ENCODE measurements around the gene ERCC6L.
"Not testable (repeated sequence)": the region's sequence is repeated elsewhere in the genome, so short reads cannot be mapped to it uniquely, and the experiment has no call there.

Gene ERCC6L

DNA sequence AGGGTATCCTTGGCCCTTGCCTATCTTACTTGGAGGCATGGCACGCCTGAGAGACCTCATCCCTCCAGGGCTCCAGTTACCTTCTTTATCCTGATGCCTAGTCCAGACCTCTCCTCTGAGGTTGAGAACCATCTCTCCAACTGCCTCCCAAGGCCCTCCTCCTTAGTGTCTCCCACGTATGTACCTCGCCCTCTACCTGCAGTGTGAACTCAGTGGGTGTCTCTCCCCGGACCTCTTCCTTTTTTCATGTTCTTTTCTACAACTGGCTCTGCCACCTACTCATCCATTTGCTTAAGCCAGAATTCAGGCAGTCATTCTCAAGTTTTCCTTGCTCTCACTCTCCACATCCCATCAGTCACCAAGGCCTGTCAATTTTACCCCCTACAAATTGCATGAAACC, 21.6 kb upstream of the ERCC6L start:
- no peak overlapping the region for H3K4me3 Mint-ChIP-seq
- no peaks in the 10 kb centered on the region for H3K36me3 Mint-ChIP-seq (ENCODE audit: low read depth)
- no peak overlapping the region for H3K27ac Mint-ChIP-seq
- no peaks in the 10 kb centered on the region for H3K9me3 Mint-ChIP-seq
- H3K27me3 Mint-ChIP-seq, result peaks cover 12% of the 10 kb centered on the region
- H3K4me1 Mint-ChIP-seq (ENCODE audit: low read depth), result no peaks in the 10 kb centered on the region

DNA sequence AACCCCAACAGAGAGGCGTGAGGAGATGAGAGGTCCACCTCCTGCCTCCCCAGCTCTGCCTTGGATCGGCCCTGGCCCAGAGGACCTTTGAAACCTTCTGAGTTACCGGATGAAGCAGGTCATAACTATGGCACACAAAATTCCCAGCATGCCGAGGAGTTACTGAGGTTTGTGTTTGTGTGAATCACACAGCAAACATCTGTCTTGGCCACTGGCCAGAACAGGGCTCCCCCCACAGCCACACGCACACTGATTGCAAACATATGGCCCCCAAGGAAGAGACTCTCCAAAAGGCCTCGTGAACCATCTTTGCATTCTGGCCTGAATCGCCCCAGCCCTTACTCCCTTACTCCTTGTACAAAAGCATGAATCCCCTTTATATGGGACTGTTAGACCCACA, 19.3 kb upstream of the ERCC6L start:
- H3K4me3 Mint-ChIP-seq, result no peak overlapping the region
- no peaks in the 10 kb centered on the region for H3K36me3 Mint-ChIP-seq (ENCODE audit: low read depth)
- no peaks in the 10 kb centered on the region for H3K4me1 Mint-ChIP-seq (ENCODE audit: low read depth)
- no peak overlapping the region for H3K27ac Mint-ChIP-seq
- H3K27me3 Mint-ChIP-seq, result peaks cover 23% of the 10 kb centered on the region
- no peaks in the 10 kb centered on the region for H3K9me3 Mint-ChIP-seq

DNA sequence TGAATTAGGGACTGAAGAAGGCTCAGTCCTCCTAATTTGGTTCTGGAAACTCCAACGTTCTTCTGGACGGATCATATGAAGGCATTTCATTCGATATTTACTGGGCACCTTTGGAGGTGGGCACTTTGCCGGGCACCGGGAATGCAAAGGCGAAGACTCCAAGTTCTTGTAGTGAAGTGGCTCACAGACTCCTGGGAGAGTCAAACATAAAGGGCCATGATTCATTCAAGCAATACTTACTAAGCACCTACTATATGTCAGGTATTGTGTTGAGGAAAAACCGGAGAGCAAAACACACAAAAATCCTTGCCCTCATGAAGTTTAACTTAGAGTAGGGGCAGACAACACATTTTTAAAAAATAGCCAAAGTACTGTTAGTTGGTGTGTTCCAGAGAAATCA, 17.0 kb upstream of the ERCC6L start:
- Mint-ChIP-seq H3K36me3 (ENCODE audit: low read depth) (no peaks in the 10 kb centered on the region), H3K27ac (no peak overlapping the region), H3K27me3 (peaks cover 28% of the 10 kb centered on the region), H3K9me3 (no peaks in the 10 kb centered on the region), H3K4me1 (ENCODE audit: low read depth) (no peaks in the 10 kb centered on the region), H3K4me3 (no peak overlapping the region)

DNA sequence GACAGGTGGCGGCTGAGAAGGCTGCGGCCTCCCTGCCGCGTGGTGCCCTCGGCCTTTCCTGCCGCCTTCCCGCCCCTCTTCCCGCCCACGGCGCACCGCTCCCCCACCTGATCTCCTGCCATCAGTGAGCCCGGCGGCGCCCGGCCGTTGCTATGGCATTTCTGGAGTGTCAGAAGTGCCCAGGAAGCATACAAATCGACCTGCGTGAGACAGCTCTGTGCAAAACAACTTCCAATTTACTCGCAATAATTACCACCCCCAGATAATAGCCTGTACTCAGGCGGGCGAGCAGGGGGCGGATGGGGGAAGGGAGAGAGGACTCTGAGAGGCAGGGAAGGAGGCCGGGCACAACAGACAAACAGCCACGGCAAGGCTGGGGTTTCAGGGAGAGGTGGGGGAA, 16.6 kb upstream of the ERCC6L start:
- H3K4me3 Mint-ChIP-seq, result no peak overlapping the region
- no peaks in the 10 kb centered on the region for H3K9me3 Mint-ChIP-seq
- H3K36me3 Mint-ChIP-seq (ENCODE audit: low read depth), result no peaks in the 10 kb centered on the region
- H3K27ac Mint-ChIP-seq, result no peak overlapping the region
- H3K4me1 Mint-ChIP-seq (ENCODE audit: low read depth), result no peaks in the 10 kb centered on the region
- peaks cover 28% of the 10 kb centered on the region for H3K27me3 Mint-ChIP-seq

DNA sequence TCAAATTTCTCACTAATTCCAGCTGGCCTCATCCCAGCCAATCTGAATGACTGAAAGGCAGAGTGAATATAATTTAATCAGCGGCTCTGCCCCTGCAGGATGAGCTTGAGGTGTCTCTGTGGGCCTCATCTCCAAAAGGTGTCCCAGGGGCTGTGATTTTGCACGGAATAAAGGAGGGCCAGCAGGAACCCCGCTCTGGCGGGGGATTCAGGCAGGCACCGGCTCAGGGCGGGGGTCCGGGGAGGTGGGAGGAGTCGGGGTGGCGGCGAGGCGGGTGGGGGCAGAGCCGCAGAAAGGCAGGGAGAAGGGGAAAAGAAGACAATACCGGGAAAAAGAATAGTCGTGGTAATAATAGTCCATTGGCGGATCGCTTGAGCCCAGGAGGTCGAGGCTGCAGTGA, 16.0 kb upstream of the ERCC6L start:
- peaks cover 28% of the 10 kb centered on the region for H3K27me3 Mint-ChIP-seq
- no peaks in the 10 kb centered on the region for H3K9me3 Mint-ChIP-seq
- H3K27ac Mint-ChIP-seq, result no peak overlapping the region
- H3K4me1 Mint-ChIP-seq (ENCODE audit: low read depth), result no peaks in the 10 kb centered on the region
- no peak overlapping the region for H3K4me3 Mint-ChIP-seq
- H3K36me3 Mint-ChIP-seq (ENCODE audit: low read depth), result no peaks in the 10 kb centered on the region

DNA sequence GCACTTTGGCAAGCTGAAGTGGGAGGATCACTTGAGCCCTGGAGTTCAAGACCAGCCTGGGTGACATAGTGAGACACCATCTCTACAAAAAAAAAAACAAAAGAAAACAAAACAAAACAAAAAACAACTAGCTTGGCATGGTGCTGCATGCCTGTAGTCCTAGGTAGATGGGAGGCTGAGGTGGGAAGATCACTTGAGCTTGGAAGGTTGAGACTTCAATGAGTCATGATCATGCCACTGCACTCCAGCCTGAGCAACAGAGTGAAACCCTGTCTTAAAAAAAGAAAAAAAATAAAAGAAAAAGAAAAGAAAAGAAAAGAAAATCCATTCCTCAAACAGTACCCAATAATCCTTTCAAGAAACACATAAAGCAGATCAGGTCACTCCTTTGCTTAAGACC, 14.9 kb upstream of the ERCC6L start:
- H3K36me3 Mint-ChIP-seq (ENCODE audit: low read depth), result no peaks in the 10 kb centered on the region
- no peak overlapping the region for H3K27ac Mint-ChIP-seq

DNA sequence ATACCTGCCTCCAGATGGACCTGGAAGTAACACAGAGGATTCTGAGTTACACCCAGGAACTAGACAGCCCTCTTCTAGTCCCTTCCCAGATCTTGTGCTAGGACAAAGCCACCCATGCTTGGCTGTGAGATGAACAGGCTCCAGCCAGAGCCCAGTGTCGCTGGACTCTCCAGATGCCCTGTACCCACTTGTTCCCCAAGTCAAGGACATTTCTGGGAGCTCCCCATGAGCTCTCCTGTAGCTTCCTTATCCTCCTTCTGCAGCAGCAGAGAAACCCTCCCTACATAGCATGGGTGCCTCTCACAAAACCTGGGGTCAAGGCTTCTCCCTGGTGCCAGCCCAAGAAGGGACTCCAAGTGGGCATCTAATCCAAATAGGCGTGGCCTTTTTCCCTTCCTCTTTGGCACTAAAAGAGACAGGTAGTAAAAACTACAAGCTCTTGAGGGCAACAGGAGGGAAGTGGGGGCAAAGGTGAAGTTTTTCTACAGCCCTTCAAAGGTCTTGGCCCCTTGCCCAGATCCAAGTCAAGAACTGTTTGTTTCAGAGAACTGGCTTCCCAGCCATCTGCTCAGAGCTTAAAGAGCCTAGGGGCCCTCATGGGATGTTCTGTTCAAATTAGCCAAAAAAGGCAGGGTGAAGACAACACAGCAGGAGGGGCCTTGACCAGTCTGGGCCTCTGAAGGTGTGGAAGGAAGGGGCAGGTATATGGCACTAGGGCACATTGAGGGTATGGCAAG, 8.5 kb upstream of the ERCC6L start:
- Mint-ChIP-seq H3K4me1 (ENCODE audit: low read depth) (peaks cover 6% of the 10 kb centered on the region), H3K4me3 (no peak overlapping the region), H3K36me3 (ENCODE audit: low read depth) (no peaks in the 10 kb centered on the region), H3K9me3 (no peaks in the 10 kb centered on the region), H3K27ac (no peak overlapping the region), H3K27me3 (no peaks in the 10 kb centered on the region)

More for the DNA sequence above, 14.9 kb upstream of the ERCC6L start:
- no peak overlapping the region for H3K4me3 Mint-ChIP-seq
- H3K9me3 Mint-ChIP-seq, result no peaks in the 10 kb centered on the region
- peaks cover 28% of the 10 kb centered on the region for H3K27me3 Mint-ChIP-seq
- no peaks in the 10 kb centered on the region for H3K4me1 Mint-ChIP-seq (ENCODE audit: low read depth)

DNA sequence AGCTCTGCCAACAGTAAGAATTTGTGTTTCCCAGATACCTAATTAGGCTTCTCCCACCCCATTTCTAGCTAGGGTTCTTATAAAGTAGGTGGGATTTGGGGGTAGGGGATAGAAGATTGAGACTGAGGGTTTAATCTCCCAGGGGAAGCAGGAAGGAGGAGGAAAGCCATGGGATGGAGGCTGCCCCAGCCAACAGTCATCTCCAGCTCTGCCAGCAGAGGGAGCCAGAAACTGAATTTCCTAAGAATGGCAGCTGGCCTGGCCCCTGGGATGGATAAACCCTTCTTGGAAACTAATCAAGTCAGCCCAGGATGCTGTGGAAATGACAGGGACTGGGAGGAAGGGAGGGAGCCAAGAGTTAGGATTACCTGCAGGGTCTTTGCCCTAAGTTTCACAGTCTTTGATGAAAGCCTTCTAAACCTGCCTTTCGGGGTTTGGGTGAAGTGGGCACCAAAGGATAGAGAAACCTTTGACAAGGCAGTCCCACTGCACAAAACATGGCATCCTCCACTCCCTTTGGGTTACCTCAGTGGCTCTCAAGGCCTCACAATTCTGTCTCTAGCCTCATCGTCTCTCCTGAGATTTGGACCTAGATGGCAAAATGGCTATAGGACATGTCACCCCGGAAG, 6.7 kb upstream of the ERCC6L start:
- no peaks in the 10 kb centered on the region for H3K9me3 Mint-ChIP-seq
- H3K4me3 Mint-ChIP-seq, result no peak overlapping the region
- peaks cover 6% of the 10 kb centered on the region for H3K4me1 Mint-ChIP-seq (ENCODE audit: low read depth)
- H3K36me3 Mint-ChIP-seq (ENCODE audit: low read depth), result no peaks in the 10 kb centered on the region
- no peaks in the 10 kb centered on the region for H3K27me3 Mint-ChIP-seq
- H3K27ac Mint-ChIP-seq, result no peak overlapping the region

DNA sequence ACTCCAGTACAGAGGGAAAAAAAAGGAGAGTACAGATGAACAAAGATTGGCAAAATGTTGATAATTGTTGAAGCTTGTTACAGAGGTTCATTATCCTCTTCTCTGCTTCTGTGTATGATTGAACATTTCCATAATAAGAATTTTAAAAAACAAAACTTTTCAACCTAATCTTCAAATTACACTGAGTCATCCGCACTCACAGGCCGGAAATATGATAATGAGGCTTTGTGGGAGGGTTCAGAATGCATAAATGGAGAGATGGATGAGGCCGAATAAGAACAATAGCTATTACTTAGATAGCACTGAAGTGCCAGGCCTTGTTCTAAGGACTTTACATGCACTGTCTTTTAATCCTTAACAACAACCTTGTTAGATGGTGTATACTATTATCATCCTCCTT, 4.6 kb upstream of the ERCC6L start:
- Mint-ChIP-seq H3K36me3 (ENCODE audit: low read depth) (no peaks in the 10 kb centered on the region), H3K27ac (no peak overlapping the region), H3K9me3 (no peaks in the 10 kb centered on the region)

DNA sequence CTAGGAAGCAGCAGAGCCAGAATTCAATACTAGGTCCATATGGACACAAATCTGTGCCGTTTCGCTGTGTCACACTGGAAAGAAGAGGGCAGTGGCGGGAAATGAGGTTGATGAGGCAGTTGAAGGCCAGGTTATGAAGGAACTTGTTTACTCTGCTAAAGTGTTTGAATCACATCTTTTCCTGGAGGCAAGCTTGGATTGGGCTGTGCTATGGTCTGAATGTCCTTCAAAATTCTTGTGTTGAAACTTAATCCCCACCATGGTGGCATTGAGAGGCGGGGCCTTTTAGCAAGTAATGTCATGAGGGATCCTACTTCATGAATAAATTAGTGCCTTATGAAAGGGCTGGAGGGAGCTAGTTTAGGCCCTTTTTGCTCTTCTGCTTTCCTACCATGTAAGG, 2.1 kb upstream of the ERCC6L start:
- Mint-ChIP-seq H3K4me1 (ENCODE audit: low read depth) (peaks cover 18% of the 10 kb centered on the region), H3K36me3 (ENCODE audit: low read depth) (peaks cover 5% of the 10 kb centered on the region), H3K27me3 (no peaks in the 10 kb centered on the region), H3K4me3 (no peak overlapping the region), H3K9me3 (no peaks in the 10 kb centered on the region), H3K27ac (no peak overlapping the region)

More for the DNA sequence above, 4.6 kb upstream of the ERCC6L start:
- Mint-ChIP-seq H3K4me1 (ENCODE audit: low read depth) (peaks cover 10% of the 10 kb centered on the region), H3K27me3 (no peaks in the 10 kb centered on the region), H3K4me3 (no peak overlapping the region)

DNA sequence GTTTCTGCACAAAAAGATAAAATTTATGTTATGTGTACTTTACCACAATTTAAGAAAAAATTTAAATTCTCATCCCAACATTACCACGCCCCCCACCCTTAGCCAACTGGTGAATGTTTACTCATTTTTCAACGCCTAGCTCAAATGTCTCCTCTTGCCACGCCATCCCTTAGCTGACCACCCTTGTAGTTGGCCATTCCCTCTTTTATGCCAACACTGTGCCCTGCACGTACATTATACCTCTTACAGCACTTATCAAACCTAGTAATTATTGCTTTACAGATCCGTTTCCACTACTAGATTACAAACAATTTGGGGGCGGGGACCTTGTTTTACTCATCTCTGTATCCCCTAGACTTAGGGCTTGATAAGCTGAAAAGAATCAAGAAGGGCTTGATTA, 644 bp downstream of the ERCC6L start:
- H3K9me3 Mint-ChIP-seq, result no peaks in the 10 kb centered on the region
- H3K27me3 Mint-ChIP-seq, result no peaks in the 10 kb centered on the region
- peaks cover 12% of the 10 kb centered on the region for H3K4me1 Mint-ChIP-seq (ENCODE audit: low read depth)
- H3K4me3 Mint-ChIP-seq, result peak overlapping the region; percentile 85
- no peak overlapping the region for H3K27ac Mint-ChIP-seq
- H3K36me3 Mint-ChIP-seq (ENCODE audit: low read depth), result peaks cover 9% of the 10 kb centered on the region

DNA sequence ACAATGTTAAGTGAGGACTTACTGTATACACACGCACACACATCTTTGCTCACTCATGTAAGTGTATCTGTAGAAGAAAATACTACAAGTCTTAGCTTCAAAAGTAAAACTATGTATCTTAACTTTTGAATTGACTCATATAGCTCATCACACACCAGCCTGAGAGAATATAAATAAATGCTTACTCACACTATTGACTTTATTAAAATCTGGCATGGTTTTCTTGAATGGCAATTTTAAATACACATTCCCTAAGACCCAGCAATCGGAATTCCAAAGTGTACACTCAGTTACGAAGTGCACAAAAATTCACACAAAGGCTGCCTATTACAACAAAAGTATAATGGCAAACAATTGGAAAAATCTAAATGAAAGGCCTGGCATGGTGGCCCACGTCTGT, 2.0 kb downstream of the ERCC6L start:
- peaks cover 11% of the 10 kb centered on the region for H3K4me1 Mint-ChIP-seq (ENCODE audit: low read depth)
- H3K27ac Mint-ChIP-seq, result no peak overlapping the region
- no peak overlapping the region for H3K4me3 Mint-ChIP-seq
- peaks cover 9% of the 10 kb centered on the region for H3K36me3 Mint-ChIP-seq (ENCODE audit: low read depth)
- no peaks in the 10 kb centered on the region for H3K9me3 Mint-ChIP-seq
- no peaks in the 10 kb centered on the region for H3K27me3 Mint-ChIP-seq

DNA sequence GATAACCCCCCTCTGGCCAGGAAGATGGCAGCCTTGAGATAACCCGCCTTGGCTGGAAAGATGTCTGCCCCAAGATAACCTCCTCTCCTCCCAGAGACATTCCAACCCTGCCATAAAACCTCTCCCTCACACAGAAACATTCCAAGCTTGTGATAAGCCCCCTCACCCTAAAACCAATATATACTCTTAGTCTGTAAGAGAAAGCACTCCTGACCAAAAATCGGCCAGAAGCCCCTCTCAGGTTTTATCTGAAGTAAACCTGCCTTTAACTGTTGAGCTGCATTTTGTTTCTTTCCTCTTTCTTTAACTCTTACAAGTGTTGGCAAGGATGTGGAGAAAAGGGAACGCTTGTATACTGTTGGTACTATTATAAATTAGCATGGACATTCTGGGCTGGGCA, 8.5 kb downstream of the ERCC6L start:
- H3K27me3 Mint-ChIP-seq, result no peaks in the 10 kb centered on the region
- H3K4me3 Mint-ChIP-seq, result no peak overlapping the region
- no peaks in the 10 kb centered on the region for H3K4me1 Mint-ChIP-seq (ENCODE audit: low read depth)
- no peaks in the 10 kb centered on the region for H3K9me3 Mint-ChIP-seq
- no peak overlapping the region for H3K27ac Mint-ChIP-seq
- H3K36me3 Mint-ChIP-seq (ENCODE audit: low read depth), result peaks cover 14% of the 10 kb centered on the region

DNA sequence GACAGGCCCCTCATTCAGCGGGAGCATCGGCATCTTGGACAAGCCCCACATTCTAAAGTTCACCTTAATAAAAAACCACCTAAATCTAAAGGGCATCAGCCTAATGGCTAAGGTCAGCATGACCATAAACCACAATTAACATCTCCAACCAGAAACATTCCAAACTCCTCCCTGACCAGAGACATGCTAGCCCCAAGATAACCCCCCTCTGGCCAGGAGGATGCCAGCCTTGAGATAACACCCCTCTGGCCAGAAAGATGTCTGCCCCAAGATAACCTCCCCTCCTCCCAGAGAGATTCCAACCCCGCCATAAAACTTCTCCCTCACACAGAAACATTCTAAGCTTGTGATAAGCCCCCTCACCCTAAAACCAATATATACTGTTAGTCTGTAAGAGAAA, 18.5 kb downstream of the ERCC6L start:
- not testable (repeated sequence) for H3K27me3 Mint-ChIP-seq; H3K4me3 Mint-ChIP-seq; H3K9me3 Mint-ChIP-seq; H3K27ac Mint-ChIP-seq; H3K4me1 Mint-ChIP-seq (ENCODE audit: low read depth)
- H3K36me3 Mint-ChIP-seq (ENCODE audit: low read depth), result peaks cover 12% of the 10 kb centered on the region

DNA sequence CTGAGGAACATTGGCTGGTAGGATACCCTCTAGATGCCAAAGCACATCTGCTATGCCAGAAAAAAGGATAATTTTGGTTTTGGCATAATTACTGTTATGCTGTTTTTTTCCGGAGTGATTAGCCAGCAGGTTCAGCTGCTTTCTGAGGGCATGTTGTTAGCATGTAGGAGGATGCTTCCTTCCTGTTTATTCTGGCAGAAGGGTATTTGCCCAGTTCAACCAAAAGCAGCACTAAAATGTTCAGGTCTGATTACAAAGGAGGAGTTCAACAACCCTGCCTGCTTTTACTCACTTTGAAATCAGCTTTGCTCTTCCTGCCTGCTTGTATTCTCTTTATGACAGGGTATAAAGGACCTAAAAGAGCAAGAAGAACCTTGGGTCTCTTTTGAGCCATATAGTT, 21.9 kb downstream of the ERCC6L start:
- H3K9me3 Mint-ChIP-seq, result no peaks in the 10 kb centered on the region
- no peaks in the 10 kb centered on the region for H3K4me1 Mint-ChIP-seq (ENCODE audit: low read depth)
- H3K36me3 Mint-ChIP-seq (ENCODE audit: low read depth), result peaks cover 12% of the 10 kb centered on the region
- no peak overlapping the region for H3K27ac Mint-ChIP-seq
- H3K4me3 Mint-ChIP-seq, result no peak overlapping the region
- H3K27me3 Mint-ChIP-seq, result no peaks in the 10 kb centered on the region

Measured in stimulated activated naive CD8-positive, alpha-beta T cell treated with anti-CD3 and anti-CD28 coated beads, Interleukin-15, Interleukin-2, amounts not matched to agents 100 ng/mL and 50 ng/mL, for 24 hours (primary cell).